DND-41 (cell line): Measurements from ENCODE around the gene MAP4K1.
"Not testable (repeated sequence)": the region's sequence is repeated elsewhere in the genome, so short reads cannot be mapped to it uniquely, and the experiment has no call there.

Source experiments
- EZH2 ChIP-seq: IDR thresholded peaks from 3 replicates; pipeline ENCODE4 v1.6.1; 2012; ENCODE audit warnings: borderline replicate concordance, low read depth, mild to moderate bottlenecking, moderate library complexity, low read length, inconsistent platforms; ENCODE audit not compliant: severe bottlenecking
- TF ChIP-seq, protein P1 (sequence below): IDR thresholded peaks from 2 replicates; pipeline ENCODE4 v1.5.1; 2012; ENCODE audit warnings: borderline replicate concordance, low read length, moderate library complexity, mild to moderate bottlenecking; ENCODE audit not compliant: poor library complexity, severe bottlenecking; ENCODE audit errors: extremely low read depth

- TF ChIP-seq, protein P1, sequence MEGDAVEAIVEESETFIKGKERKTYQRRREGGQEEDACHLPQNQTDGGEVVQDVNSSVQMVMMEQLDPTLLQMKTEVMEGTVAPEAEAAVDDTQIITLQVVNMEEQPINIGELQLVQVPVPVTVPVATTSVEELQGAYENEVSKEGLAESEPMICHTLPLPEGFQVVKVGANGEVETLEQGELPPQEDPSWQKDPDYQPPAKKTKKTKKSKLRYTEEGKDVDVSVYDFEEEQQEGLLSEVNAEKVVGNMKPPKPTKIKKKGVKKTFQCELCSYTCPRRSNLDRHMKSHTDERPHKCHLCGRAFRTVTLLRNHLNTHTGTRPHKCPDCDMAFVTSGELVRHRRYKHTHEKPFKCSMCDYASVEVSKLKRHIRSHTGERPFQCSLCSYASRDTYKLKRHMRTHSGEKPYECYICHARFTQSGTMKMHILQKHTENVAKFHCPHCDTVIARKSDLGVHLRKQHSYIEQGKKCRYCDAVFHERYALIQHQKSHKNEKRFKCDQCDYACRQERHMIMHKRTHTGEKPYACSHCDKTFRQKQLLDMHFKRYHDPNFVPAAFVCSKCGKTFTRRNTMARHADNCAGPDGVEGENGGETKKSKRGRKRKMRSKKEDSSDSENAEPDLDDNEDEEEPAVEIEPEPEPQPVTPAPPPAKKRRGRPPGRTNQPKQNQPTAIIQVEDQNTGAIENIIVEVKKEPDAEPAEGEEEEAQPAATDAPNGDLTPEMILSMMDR, result not testable (repeated sequence)
- TF ChIP-seq EZH2, result not testable (repeated sequence)
Observed at GRCh38 chr19:38631301-38631700, 13.5 kb upstream of the MAP4K1 start.
